Right cardiac atrium (tissue), 5 donors: Measurements from ENCODE around the gene LCE4A. TPM values are rescaled to one million over a fixed set of nuclear protein-coding genes. Genes with fewer than 3 reads are reported as not detected.
"Not testable (repeated sequence)": the region's sequence is repeated elsewhere in the genome, so short reads cannot be mapped to it uniquely, and the experiment has no call there.

Experiments used
- ATAC-seq, 2 donors: fragments of 200-7000 bp; cut with Tn5 transposase; one replicate each; pipeline versions ENCODE4 v1.8.0 to v1.9.1; 2020; ENCODE audit warnings: moderate library complexity in 2 of 2, mild to moderate bottlenecking in 1 of 2
- DNase-seq, 3 donors: peaks; one replicate each; pipeline ENCODE4 v3.0.0-alpha.2; 2020
- H3K27ac ChIP-seq: one replicate; pipeline ENCODE4 v1.5.1; 2013; ENCODE audit warnings: mild to moderate bottlenecking, low read length, control low read depth, moderate library complexity
- H3K27me3 ChIP-seq: one replicate; pipeline ENCODE4 v1.6.1; 2013; ENCODE audit not compliant: control insufficient read depth, insufficient read depth
- H3K4me1 ChIP-seq: one replicate; pipeline ENCODE4 v1.6.1; 2013; ENCODE audit warnings: low read length; ENCODE audit not compliant: control insufficient read depth, insufficient read depth
- H3K4me3 ChIP-seq: one replicate; pipeline ENCODE4 v1.5.1; 2013; ENCODE audit warnings: low read length, control low read depth
- H3K9me3 ChIP-seq: one replicate; pipeline ENCODE4 v1.6.1; 2013; ENCODE audit warnings: low read length; ENCODE audit not compliant: control insufficient read depth
- WGBS: extraction: QIAGEN DNeasy Blood & Tissue Kit; methylation state at CpG from one replicate; pipeline ENCODE4 v1.1.7; 2013; 5-methylcytosine and 5-hydroxymethylcytosine counted together
- intact Hi-C, 4 donors: fragments of 100-400 bp; cut with DNase I; formaldehyde crosslinking; loops; one replicate each; pipeline versions ENCODE4 v1.11.0 to v1.14.0; 2022 to 2023
- long read RNA-seq, 4 donors: library from polyadenylated mRNA; unstranded; transcript quantifications; one replicate each; pipeline ENCODE4 v2.0.0, GENCODE V29; 2020 to 2021
- polyA plus RNA-seq: library from polyadenylated mRNA; stranded (reverse); fragments of 200-250 nt; gene quantifications from one replicate; pipeline ENCODE4 v1.2.3, GENCODE V29; 2013
- total RNA-seq, 4 donors: library from RNA; stranded (reverse); fragmentation: NEBNext Ultra II Directional; extraction: Animal tissue kit (Norgen Biotek cat#: 25700); gene quantifications; one replicate each; pipeline ENCODE4 v1.2.1, GENCODE V29; 2021
- donor health status: healthy with polysubstance abuse.
- donor health status: DM: no; HTN: yes; CAD: no.
- donor health status: DM: no; HTN: no; CAD: no.
- donor health status: DM: no; HTN: yes; CAD: no; lungs with severe emphysema.
- donor health status: DM: yes; HTN: yes; CAD: no.

LCE4A gene
- total RNA-seq, result not detected
- polyA plus RNA-seq, result not detected
- long read RNA-seq, donor 1, result 0 reads
- long read RNA-seq, donor 2, result 0 reads
- long read RNA-seq, donor 3, result 0 reads
- long read RNA-seq, donor 4, result 0 reads

GRCh38 chr1:152707860-152708259, at the start of gene LCE4A:
LCE4A (plus strand) TSS chr1:152708160; CDS start chr1:152709076, 916 bp downstream.
- WGBS, result 60% methylated on average over 2 of the region's 2 CpGs
- Histone ChIP-seq H3K27ac (no peak within 1 kb of the TSS), H3K4me1 (no peaks in the 10 kb centered on the region), H3K27me3 (no peaks in the 10 kb centered on the region), H3K9me3 (no peaks in the 10 kb centered on the region), H3K4me3 (no peak within 1 kb of the TSS)
- no peak for ATAC-seq
- no peak for DNase-seq
- intact Hi-C loops, result no loop called here

DNA sequence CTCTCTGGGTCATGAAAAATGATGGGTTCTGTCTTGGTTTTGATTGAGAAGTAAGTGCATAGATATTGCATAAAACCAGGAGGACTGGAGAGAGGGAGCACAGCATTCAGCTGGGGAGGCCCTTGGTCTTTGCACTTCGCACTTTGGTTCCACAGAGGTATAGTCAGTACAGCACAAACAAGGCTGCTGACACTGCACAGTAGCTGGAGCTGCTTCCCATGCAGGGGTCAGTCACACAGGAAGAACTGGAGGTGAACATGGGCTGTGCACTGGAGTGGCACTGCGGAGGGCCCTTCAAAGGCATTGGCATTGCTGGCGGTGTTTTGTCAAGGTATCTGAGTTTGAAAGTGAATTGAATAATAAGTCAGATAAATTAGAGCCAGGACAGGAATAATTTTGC, 49.3 kb upstream of the LCE4A start:
- Histone ChIP-seq H3K9me3 (no peaks in the 10 kb centered on the region), H3K4me1 (no peaks in the 10 kb centered on the region), H3K27me3 (no peaks in the 10 kb centered on the region), H3K4me3 (no peak overlapping the region), H3K27ac (no peak overlapping the region)
- 82% methylated on average over 3 of the region's 3 CpGs for WGBS
- intact Hi-C loops, result no loop called here
- ATAC-seq (no peak), DNase-seq (no peak)

GRCh38 chr1:152663098-152663497, 44.9 kb upstream of the LCE4A start, which contains the start of gene LCE2D:
LCE2D (plus strand) TSS chr1:152663380; CDS start chr1:152664106, 726 bp downstream.
- H3K27me3 ChIP-seq, result no peaks in the 10 kb centered on the region
- intact Hi-C loops, result no loop called here
- no peak within 1 kb of the TSS for H3K27ac ChIP-seq
- no peaks in the 10 kb centered on the region for H3K4me1 ChIP-seq
- no peak within 1 kb of the TSS for H3K4me3 ChIP-seq
- no peaks in the 10 kb centered on the region for H3K9me3 ChIP-seq
- ATAC-seq (no peak), DNase-seq (no peak)
- 63% methylated on average over 3 of the region's 3 CpGs for WGBS

- intact Hi-C loops, H3K4me3 ChIP-seq, H3K4me1 ChIP-seq, H3K27ac ChIP-seq, DNase-seq, ATAC-seq, H3K27me3 ChIP-seq, H3K9me3 ChIP-seq: not testable (repeated sequence)
- 86% methylated on average over 1 of the region's 1 CpG for WGBS
These were observed 41.8 kb upstream of the LCE4A start for GRCh38 chr1:152666171-152666570.

GRCh38 chr1:152667648-152668047, 40.3 kb upstream of the LCE4A start:
- no peak overlapping the region for H3K4me3 ChIP-seq
- ATAC-seq (no peak), DNase-seq (no peak)
- no peaks in the 10 kb centered on the region for H3K4me1 ChIP-seq
- 82% methylated on average over 5 of the region's 5 CpGs for WGBS
- intact Hi-C loops, result no loop called here
- H3K27ac ChIP-seq, result no peak overlapping the region
- H3K27me3 ChIP-seq, result no peaks in the 10 kb centered on the region
- no peaks in the 10 kb centered on the region for H3K9me3 ChIP-seq

- H3K4me3 ChIP-seq, result no peak overlapping the region
- DNase-seq (no peak), ATAC-seq (no peak)
- peaks cover 2% of the 10 kb centered on the region for H3K27me3 ChIP-seq
- intact Hi-C loops, result no loop called here
- no peak overlapping the region for H3K27ac ChIP-seq
- 45% methylated on average over 2 of the region's 2 CpGs for WGBS
- no peaks in the 10 kb centered on the region for H3K9me3 ChIP-seq
- no peaks in the 10 kb centered on the region for H3K4me1 ChIP-seq
These were observed 34.9 kb upstream of the LCE4A start for GRCh38 chr1:152673016-152673415.

DNA sequence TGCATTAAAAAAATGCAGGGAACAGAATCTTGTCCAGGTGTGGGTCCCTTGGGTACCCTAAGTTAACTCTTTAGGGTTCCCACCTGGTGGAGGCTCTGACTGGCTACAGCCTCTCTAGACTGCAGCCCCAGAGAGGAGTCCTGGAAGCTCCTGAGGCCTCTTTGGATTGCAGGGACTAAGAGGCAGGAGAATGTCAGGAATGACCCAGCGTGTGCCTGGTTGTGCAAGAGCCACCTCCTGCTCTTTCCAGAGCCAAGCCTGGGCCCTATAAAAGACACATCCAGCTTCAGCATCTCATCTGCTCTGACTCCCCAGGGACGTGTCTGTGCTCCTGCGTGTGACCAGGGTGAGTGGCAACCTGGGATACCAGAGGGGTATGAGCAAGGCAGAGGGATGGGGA, 33.0 kb upstream of the LCE4A start, which contains the start of gene LCE2C:
Gene LCE2C (plus strand): TSS at position 297 of the 400 bp plus-strand sequence. CDS start 737 bp downstream, outside the sequence.
- intact Hi-C loops, DNase-seq, H3K27me3 ChIP-seq, H3K4me1 ChIP-seq, H3K27ac ChIP-seq, ATAC-seq, H3K4me3 ChIP-seq, H3K9me3 ChIP-seq: not testable (repeated sequence)
- WGBS, result 59% methylated on average over 3 of the region's 3 CpGs

DNA sequence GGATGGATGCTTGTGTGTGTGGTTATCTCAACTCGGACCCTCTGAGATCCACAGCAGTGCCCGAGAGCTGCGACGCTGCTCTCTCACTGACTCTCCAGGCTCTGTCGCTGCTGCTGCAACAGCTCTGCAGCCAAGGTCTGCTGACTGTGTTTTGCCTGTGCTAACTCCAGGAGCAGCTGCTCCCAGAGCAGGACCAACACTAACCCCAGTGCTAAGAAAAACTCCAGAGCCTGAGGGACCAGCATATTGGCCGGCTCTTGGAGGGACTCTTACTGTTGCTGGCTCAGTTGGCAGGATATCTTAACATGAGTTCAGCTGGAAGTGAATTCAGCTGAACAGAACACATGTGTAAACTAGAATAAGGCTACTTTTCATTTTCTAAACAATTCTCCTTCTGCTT, 28.5 kb upstream of the LCE4A start:
- ATAC-seq, result peak in 1 of 2 donors; percentile 72

DNA sequence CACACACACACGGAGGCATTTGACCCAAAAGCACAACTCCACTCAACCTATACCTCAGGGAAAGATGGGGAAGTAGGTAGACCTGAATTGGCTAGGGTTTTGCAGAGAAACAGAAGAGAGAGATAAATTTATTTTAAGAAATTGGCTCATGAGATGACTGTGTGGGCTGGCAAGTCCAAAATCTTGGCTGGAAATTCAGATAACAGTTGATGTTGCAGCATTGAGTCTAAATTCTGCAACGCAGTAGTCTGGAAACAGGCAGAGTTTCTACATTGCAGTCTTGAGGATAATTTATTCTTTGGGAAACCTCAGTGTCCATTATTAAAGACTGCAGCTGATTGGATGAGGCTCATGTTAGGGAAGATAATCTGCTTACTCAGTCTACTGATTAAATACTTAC, 26.3 kb upstream of the LCE4A start:
- Histone ChIP-seq H3K27ac (no peak overlapping the region), H3K4me3 (no peak overlapping the region), H3K27me3 (peaks cover 2% of the 10 kb centered on the region), H3K9me3 (no peaks in the 10 kb centered on the region), H3K4me1 (no peaks in the 10 kb centered on the region)
- intact Hi-C loops, result no loop called here
- WGBS, result 58% methylated on average over 2 of the region's 2 CpGs
- DNase-seq (no peak), ATAC-seq (no peak)

More for the DNA sequence above, 28.5 kb upstream of the LCE4A start:
- Histone ChIP-seq H3K27ac (no peak overlapping the region), H3K27me3 (peaks cover 2% of the 10 kb centered on the region), H3K4me1 (no peaks in the 10 kb centered on the region), H3K4me3 (no peak overlapping the region), H3K9me3 (no peaks in the 10 kb centered on the region)
- DNase-seq, result no peak
- 66% methylated on average over 6 of the region's 6 CpGs for WGBS
- intact Hi-C loops, result no loop called here

GRCh38 chr1:152683846-152684245, 24.1 kb upstream of the LCE4A start:
- no peaks in the 10 kb centered on the region for H3K4me1 ChIP-seq
- H3K27me3 ChIP-seq, result no peaks in the 10 kb centered on the region
- no peak for ATAC-seq
- no peaks in the 10 kb centered on the region for H3K9me3 ChIP-seq
- no peak overlapping the region for H3K4me3 ChIP-seq
- intact Hi-C loops, result no loop called here
- no peak for DNase-seq
- H3K27ac ChIP-seq, result no peak overlapping the region

- H3K27me3 ChIP-seq, H3K4me1 ChIP-seq, H3K4me3 ChIP-seq, ATAC-seq, H3K27ac ChIP-seq, DNase-seq, H3K9me3 ChIP-seq, intact Hi-C loops: not testable (repeated sequence)
- WGBS, result 79% methylated on average over 4 of the region's 4 CpGs
These were observed 22.1 kb upstream of the LCE4A start, which contains the start of gene LCE2B for GRCh38 chr1:152685823-152686222. LCE2B (plus strand) TSS chr1:152686123; CDS start chr1:152686844, 721 bp downstream.
